GM19397 (cell line): Measurements from ENCODE around the gene RABEP1.

Experiments used
- ATAC-seq: cut with Tn5 transposase; IDR thresholded peaks from one replicate; pipeline ENCODE4 v1.9.1; 2021; ENCODE audit warnings: mild to moderate bottlenecking, moderate library complexity; ENCODE audit not compliant: unreplicated experiment

The RABEP1 gene

DNA sequence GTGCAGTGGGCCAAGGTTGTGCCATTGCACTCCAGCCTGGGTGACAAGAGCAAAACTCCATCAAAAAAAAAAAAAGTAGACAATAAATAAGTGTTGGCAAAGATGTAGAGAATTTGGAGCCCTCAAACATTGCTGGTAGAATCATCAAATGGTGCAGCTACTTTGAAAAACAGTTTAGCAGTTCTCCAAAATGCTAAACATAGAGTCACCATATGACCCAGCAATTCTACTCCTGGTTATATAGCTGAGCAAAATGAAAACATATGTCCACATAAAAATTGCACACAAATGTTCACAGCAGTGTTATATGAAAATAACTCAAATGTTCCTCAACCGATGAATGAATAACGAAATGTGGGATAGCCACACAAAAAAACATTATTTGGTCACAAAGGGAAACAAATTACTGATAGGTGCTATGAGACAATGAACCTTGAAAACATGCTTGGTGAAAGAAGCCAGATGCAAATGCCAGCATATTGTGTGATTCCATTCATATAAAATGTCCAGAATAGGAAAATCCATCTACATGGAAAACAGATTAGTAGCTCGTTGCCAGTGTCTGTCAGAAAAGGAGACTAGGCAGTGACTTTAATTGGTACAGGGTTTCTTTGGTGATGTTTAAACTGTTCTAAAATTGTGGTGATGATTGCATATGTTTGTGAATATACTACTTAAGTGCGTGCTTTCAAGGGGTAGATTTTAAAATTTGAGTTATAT, 12.7 kb upstream of the RABEP1 start:
- ATAC-seq, result no peak

DNA sequence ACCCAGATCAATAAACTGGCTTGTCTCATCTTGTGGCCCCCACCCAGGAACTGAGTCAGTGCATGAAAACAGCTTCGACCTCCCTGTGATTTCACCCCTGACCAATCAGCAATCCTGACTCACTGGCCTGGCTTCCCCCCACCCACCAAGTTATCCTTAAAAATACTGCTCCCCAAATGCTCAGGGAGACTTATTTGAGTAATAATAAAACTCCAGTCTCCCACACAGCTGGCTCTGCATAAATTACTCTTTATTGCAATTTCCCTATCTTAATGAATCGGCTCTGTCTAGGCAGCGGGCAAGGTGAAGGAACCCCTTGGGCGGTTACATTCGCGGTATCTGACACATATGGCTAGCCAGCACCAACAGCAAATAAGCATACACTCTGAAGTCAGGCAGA, 9.8 kb upstream of the RABEP1 start:
- no peak for ATAC-seq

DNA sequence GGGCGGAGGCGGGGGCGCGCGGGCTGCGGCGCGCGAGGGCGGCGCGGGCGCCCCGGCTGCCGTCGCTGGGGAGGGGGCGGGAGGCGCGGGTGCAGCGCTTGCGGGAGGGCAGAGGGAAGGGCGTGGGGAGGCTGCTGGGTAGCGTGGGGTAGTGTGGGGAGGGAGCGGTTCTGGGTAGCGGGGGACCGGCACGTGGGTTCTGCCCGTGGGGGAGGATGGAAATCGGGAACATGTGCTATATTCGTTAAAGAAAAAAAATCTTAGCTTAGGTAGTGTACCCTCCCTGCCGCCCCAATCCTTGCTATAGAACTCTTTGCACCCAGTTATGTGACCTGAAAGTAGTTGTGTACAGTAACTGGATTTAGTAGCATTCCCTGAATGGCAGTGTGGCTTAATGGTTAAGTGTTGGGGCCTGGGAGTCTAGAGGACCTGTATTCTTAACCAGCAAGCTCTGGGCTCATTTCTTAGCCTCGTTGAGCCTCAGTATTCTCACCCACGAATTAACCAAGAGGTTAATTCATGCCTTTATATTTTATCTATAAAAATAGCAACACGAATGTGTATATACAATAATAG, 646 bp downstream of the RABEP1 start:
- no peak for ATAC-seq

DNA sequence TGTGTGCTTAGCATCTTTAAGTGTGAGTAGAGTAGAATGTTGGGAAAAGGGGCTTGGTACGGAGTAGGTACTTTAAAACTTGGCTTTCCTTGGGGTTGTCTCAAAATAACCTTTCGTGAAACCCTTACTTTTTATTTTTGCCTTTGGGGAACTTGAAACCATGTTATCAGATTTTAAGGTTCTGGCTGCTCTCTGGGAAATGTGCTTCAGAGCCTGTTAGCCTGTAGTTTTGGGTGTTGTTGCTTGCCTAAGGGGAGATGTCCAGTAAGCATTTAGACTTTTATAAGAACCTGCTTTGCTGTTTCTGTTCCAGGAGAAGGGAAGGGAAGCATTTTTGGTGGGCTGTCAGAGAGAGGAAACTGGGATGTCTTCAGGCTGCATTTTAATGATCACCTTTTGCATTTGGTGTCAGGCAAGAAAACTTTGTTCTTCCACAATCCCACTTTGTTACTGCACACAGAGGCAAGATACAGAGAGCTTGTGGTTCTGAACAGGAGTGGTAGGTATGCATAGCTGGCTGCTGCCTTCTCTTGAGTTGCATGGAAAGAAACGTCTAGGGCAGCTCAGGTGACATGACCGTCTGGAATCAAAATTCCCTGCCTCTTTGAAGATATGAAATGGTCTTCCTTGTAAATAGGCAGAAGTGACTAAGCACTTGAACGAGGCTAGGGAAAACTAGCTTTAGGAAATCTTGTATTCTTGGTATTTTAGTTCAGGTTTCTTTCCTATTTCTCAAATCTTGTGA, 1.7 kb downstream of the RABEP1 start:
- ATAC-seq, result no peak

DNA sequence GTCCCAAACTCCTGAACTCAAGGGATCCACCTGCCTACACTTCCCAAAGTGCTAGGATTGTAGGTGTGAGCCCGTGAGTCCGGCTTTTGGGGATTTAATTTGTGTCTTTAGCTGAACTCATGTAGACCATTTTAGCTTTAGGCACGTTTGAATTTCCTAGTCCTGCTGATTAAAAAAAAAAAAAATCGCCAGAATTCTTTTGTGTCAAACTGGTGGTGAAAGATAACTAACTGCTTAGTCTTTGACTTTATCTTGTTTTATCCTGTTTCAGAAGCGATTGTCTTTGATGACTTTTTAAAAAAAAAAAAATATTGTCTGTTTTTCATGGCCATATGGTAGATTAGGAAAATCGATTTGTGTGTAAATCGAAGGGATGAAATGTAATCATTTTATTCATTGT, 2.6 kb downstream of the RABEP1 start:
- ATAC-seq, result no peak

DNA sequence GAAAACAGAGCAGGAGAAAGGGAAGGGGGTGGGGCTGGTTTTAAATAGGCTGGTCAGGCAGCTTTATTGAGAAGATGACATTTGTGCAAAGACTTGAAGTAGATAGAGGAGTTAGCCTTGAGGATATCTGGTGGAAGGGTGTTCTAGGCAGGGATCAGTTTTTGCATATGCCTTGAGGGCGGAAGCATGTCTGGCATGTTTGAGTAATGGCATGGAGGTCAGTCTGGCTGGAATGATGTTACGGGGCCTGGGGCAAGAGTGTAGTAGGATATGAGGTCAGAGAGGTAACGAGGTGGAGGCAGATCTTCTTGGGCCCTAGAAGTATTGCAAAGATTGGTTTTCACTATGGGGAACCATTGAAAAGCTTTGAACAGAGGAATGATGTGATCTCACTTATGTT, 4.8 kb downstream of the RABEP1 start:
- no peak for ATAC-seq

DNA sequence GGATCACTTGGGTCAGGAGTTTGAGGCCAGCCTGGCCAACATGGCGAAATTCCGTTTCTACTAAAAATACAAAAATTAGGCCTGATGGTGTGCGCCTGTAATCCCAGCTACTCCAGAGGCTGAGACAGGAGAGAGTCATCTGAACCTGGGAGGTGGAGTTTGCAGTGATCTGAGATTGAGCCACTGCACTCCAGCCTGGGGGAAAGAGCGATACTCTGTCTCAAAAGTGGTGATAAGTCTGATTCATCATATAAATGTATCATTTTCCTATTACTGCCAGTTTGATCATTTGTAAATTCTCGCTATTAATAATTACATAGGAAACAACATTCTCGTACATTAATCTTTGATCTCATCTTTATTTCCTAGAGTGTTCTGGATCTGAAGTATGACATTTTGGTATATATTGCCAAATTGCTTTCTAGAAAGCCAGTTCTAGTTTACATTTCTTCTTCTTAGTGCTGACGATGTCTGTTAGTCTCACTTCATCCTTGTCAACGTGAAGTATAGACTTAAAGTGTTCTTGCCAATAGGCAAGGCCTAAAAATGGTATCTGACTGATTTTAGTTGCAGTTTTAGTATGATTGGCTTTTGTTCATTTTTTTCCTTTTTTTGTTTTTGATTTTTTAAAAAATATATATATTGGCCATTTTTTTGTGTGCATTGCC, 9.7 kb downstream of the RABEP1 start:
- ATAC-seq, result no peak

DNA sequence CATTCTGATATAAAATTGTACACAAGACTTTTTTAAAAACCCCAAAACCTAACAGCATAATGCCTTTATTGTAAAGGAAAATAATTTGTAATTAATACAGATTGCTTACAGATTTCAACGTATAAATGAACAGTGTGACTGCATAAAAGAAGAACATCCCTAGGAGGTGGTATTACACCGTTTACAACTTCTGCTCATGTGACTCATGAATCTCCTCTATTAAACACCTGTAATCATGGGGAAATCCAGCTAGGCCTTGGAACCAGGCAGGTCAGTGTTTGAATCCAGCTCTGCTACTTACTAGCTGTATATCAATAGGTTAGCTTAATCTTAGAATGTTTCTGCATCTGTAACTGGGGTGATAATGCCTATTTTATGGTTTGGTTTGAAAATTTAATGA, 15.2 kb downstream of the RABEP1 start:
- ATAC-seq, result no peak

DNA sequence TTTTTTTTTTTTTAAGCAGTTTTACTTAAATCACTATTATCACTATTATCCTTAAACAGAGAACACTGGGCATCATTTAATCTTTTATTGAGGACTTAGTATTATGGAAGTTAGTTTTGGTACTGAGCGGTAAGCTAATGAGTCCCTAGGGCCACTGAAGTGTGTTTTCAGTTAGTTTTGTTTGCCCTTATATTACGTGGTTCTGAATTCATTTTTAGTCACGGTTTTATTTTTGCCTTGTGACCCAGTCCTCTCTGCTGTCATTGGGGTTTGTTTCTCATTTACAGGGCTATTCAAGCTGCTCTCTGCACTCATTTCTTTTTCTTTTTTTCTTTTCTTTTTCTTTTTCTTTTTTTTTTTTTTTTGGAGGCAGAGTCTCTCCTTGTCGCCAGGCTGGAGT, 17.3 kb downstream of the RABEP1 start:
- no peak for ATAC-seq

DNA sequence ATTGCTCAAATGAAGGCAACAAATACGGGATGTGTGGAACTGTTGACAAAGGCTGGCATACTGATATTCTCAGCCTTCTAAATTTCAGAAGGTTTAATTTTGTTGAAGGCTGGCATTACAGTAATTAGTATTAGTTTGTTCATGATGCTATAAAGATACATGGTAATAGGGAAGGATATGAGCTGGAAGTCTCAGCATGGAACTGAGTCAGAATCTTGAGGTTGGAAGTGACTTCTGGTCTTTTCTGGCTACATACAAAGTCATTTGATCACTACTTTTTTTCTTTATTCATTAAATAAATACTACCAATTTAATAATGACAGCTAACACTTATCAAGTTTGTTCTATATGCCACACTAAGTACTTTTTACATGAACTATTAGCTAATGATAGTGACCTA, 22.6 kb downstream of the RABEP1 start:
- ATAC-seq, result no peak

DNA sequence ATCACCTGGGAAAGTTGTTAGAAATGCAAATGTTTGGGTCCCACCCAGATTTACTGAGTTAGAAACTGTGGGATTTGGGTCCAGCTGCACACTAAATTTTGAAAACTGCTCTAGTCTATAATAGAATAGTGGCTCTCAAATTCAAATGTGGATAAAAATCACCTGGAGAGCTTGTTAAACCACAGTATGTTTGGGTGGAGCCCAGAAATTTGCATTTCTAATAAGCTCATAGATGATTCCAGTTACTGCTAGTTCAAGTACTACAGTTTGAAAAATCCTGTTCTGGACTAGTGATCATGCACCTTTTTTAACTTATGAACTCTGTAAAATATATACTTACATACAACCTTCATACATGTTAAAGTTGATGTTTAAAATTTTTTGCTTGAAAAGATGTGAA, 27.8 kb downstream of the RABEP1 start:
- no peak for ATAC-seq

DNA sequence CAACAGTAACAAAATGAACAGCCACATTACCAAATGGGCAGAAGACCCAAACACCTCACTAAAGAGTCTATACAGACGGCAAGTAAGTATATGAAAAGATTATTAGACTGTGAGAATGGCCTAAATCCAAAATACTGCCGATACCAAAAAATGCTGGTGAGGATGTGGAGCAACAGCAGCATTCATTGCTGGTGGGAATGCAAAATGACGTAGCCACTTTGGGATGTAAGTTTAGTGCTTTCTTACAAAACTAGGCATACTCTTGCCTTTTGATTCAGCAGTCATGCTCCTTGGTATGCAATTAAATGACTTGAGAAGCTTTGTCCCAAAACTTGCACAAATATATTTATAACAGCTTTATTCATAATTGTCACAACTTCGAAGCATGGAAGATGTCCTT, 43.8 kb downstream of the RABEP1 start:
- ATAC-seq, result no peak

DNA sequence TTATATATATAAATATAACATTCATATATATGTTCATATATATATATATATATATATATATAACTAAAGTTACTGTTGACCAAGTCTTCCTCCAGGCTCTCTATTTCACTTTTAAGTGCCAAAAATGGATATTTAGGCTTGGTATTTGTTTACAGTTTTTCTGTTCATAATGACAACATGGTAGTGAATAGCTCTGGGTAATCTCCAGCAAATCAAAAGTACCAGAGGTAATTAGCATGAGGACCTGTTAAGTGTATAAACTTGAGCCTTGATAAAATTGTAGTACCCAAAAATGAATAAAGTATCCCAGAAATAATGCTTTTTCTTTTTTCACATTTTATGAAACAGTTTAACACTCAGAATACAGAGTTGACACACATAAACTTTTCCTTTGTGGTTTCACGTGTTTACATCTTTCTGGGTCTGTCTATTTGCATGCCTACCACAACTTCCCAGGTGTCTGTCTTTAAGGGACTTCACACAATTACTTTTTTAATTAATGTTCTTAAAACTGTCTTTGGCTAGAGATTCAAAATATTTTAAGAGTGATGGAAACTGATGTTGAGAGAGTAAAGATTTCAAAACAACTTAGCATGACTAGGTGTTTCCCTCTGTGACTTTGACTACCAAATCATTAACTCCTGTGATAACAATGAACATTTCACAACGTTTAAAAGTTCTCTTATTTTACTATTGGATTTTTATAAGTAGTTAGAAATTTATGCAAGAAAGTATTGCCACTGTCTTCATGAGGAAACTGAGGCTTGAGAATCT, 47.9 kb downstream of the RABEP1 start:
- ATAC-seq, result no peak

DNA sequence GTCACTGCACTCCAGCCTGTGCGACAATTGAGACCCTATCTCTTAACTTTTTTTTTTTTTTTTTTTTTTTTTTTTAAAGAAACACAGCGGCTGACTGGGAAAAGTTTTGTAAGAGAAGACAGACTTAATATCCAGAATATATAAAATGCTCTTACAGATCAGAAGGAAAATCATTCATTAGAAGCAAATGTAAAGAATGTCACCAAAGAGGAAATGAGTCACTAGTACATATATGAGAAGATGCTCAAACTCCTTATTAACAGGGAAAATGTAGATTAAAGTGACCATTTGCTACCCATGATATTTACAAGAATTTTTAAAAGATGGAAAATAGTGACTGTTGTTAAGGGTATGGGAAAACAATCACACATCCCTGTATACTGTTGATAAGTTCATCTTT, 48.9 kb downstream of the RABEP1 start:
- ATAC-seq, result no peak

DNA sequence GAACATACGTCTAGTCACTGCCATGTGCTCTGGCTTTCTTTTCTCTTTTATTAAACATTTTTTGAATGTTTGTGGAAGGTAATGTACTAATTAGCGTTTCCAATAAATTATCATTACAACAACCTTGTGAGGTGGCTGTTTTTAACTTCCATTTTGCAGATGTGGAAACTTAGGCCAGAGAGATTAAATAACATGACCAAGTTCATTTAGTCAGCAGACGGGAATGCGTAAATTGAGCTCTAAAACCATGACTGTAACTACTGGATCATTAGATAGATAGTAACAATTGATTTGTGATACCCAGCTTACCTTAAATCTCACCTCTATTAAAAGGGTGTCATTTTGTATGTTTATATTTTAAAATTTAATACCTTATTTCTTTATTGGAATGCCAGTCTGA, 49.4 kb downstream of the RABEP1 start:
- ATAC-seq, result no peak

DNA sequence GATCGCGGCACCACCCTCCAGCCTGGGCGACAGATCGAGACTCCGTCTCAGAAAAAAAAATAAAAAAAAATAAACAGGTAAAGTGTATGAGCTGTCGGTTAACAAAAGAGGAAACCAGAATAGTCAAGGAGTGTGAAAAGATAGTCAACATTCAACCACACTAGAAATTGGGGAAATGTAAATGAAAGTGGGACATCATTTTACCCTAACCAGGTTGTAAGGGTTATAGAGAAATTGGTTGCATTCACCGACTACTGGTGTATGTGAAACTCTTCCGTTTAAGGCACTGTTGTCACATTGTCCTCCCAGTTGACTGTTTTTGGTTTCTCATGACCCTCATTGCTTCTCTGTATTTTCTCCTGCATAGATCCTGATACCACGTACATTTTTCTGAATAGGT, 62.8 kb downstream of the RABEP1 start:
- ATAC-seq, result no peak

DNA sequence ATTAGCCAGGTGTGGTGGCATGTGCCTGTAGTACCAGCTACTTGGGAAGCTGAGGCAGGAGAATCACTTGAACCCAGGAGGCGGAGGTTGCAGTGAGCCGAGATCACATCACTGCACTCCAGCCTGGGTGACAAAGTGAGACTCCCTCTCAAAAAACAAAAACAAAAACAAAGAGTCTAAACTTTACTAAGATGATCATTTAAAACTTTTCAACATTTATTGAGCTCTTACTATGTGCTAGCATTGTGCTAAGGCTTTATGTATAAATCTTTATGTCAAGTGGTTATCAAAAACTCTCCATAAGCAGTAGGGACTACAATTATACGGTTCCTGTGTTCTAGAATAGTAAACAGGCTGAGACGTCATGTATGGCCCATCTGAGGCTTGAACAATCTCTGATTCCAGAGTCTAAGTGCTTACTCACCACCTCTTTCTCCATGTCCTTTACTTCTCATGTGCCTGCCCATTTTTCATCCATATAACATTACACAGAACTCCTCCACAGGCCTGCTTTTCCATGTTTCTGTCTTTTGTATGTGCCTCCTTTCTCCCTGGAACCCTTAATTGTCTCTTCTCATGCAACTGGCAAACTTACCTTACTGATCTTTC, 70.7 kb downstream of the RABEP1 start:
- ATAC-seq, result no peak

DNA sequence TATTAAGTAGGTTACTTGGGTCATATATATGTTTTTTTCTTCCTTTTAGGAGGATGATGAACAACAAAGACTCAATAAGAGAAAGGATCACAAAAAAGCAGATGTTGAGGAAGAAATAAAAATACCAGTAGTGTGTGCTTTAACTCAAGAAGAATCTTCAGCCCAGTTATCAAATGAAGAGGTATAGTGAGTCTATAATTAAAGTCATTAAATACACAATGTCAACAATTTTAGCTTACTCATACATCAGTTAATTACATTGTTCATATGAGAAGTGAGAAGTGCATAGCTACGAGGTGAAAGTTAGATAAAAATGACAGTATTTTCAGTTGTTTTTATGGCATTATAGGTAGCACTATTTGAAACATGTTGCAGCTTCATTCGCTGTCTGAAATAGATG, 72.2 kb downstream of the RABEP1 start:
- ATAC-seq, result no peak

DNA sequence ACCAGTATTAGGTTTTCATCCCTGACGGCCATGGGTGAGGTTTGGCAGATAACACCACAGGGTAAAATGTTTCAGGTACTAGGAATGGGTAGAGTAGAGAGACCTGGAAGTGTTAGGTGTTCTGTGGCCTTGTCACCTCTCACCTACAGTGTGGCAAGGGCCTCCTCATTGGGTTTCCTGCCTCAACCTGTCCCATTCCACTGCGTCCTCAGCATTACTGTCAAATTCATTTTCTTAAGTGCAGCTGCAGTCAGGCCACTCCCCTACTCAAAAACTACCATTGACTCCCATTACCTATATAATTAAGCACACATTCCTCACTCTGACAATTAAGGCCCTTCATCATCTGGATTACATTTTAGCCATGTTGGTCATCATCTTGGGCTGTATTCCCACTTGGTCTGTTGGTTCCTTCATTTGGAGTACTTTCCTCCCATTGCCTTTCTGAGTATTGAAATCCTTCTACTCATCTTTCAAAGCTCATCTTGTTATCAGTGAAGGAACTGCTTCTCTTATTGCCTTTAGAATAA, 72.9 kb downstream of the RABEP1 start:
- no peak for ATAC-seq

DNA sequence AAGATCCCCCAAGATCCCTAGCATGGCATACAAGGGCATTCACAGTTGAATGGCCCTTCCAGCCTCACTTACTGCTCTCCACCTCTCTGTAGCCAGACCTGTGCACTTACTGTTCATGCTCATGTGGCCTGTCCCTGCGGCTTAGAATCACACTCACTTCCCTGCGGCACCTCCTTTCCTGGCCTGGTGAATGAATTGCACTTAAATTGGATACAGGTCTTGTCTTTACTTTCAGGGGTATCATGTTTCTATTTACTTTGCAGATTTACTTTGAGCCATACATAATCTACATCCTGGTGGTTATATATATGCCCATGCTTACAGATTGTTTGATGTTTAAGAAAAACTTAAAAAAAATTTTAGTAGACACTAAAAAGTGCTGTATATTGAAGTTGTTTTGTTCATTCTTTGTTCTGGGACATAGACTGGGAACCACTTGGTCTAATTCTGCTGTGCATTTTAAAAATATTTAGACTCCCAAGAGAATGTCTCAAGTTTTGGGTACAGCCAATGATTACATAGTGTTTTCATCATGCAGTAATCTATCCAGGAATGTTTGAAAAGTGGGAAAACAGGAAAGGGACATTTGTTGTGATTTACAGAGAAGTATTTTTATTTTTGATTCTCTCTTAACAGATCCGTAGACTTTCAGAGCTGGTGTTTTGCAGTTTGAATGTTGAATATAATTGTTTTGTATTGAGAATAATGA, 73.5 kb downstream of the RABEP1 start:
- ATAC-seq, result no peak
